ENCODE results near the gene BCLAF3. TPM values are rescaled to one million over a fixed set of nuclear protein-coding genes. Genes with fewer than 3 reads are reported as not detected.

BCLAF3 gene
- total RNA-seq, 2 donors from 2014 or later, result 9.5 to 10.5 TPM

DNA sequence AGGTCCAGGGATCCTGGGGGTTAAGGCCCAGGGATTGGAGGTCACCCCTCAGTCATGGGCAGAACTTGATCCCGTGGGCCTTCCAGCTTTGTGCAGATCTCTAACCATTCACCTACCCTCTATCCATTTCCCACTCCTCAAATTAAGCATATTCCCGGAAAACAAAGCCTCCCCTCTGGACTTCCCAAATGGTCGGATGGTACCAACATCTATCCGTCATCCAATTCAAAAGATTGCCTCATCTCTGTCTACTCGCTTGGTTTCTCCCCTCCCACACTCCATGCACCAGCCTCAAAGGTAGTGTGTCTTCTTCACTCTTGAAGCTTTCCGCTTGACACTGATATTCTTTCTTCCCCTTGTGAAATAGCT lies 473 bp upstream of the BCLAF3 start:
- DNase-seq (ENCODE audit: low spot score) (no peak), ATAC-seq (ENCODE audit: insufficient number of reproducible peaks, low FRiP score, low read depth) (no peak)
- H3K27me3 ChIP-seq (replicated peaks; ENCODE audit: insufficient read depth), result no peaks in the 10 kb centered on the region
- H3K4me1 ChIP-seq (ENCODE audit: control insufficient read depth in 1 of 2, low read depth in 2 of 2), result no peaks in the 10 kb centered on the region
- TF ChIP-seq, protein P1, sequence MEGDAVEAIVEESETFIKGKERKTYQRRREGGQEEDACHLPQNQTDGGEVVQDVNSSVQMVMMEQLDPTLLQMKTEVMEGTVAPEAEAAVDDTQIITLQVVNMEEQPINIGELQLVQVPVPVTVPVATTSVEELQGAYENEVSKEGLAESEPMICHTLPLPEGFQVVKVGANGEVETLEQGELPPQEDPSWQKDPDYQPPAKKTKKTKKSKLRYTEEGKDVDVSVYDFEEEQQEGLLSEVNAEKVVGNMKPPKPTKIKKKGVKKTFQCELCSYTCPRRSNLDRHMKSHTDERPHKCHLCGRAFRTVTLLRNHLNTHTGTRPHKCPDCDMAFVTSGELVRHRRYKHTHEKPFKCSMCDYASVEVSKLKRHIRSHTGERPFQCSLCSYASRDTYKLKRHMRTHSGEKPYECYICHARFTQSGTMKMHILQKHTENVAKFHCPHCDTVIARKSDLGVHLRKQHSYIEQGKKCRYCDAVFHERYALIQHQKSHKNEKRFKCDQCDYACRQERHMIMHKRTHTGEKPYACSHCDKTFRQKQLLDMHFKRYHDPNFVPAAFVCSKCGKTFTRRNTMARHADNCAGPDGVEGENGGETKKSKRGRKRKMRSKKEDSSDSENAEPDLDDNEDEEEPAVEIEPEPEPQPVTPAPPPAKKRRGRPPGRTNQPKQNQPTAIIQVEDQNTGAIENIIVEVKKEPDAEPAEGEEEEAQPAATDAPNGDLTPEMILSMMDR (IDR thresholded peaks at IDR 0.05), result no peak
- H3K4me3 ChIP-seq, result peak overlapping the region; percentile 64
- no peaks in the 10 kb centered on the region for H3K9me3 ChIP-seq
- peak overlapping the region in 1 of 2 donors; percentile 55 for H3K27ac ChIP-seq
- no peaks in the 10 kb centered on the region for H3K36me3 ChIP-seq

DNA sequence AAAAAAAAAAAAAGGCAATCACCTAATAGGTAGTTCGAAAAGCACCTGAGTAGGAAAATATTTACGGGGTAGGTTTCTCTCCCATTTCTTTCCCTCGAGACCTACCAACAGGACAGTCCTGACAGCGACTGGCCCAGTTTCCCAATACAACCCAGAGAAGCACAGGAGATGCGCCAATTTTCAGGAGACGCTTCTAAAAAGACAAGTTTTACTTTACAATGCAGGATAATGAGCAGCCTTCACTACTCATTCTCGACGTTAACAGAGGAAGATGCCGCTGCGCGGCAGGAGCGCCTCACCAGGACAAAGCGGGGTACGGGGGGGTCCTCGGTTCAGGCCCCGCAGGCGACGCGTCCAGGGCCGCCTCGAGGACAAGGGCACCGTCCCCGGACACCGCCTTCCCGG lies 708 bp downstream of the BCLAF3 start:
- TF ChIP-seq, protein P1 (IDR thresholded peaks at IDR 0.05), result no peak
- H3K4me3 ChIP-seq, result peak overlapping the region; percentile 81
- H3K4me1 ChIP-seq (ENCODE audit: control insufficient read depth in 1 of 2, low read depth in 2 of 2), result no peaks in the 10 kb centered on the region
- H3K36me3 ChIP-seq, result no peaks in the 10 kb centered on the region
- ATAC-seq (ENCODE audit: insufficient number of reproducible peaks, low FRiP score, low read depth), result no peak
- no peak for DNase-seq (ENCODE audit: low spot score)
- H3K9me3 ChIP-seq, result no peaks in the 10 kb centered on the region
- peak overlapping the region in 1 of 2 donors; percentile 53 for H3K27ac ChIP-seq
- H3K27me3 ChIP-seq (replicated peaks; ENCODE audit: insufficient read depth), result no peaks in the 10 kb centered on the region

DNA sequence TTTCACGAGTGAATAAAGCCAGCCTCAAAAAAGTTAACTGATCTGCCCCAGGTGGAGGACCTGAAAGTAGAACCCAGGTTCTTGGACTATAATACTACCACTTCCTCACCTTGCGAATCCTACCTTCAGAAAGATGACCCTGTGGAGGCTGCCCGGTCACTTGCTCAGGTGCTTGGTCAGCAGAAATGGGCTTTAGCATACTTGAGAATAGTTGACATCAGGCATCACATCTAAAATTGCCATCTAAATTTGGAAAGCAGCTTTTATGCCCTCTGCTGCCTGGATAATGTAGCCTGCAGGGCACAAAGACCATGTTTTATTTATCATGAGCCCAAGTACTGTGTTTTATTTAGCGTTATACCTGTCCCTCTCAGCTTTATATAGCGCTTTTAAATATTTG lies 3.0 kb downstream of the BCLAF3 start:
- no peak for ATAC-seq (ENCODE audit: insufficient number of reproducible peaks, low FRiP score, low read depth)
- TF ChIP-seq, protein P1 (IDR thresholded peaks at IDR 0.05), result no peak
- no peaks in the 10 kb centered on the region for H3K9me3 ChIP-seq
- no peaks in the 10 kb centered on the region for H3K4me1 ChIP-seq (ENCODE audit: control insufficient read depth in 1 of 2, low read depth in 2 of 2)
- H3K27ac ChIP-seq, result no peak overlapping the region
- no peaks in the 10 kb centered on the region for H3K36me3 ChIP-seq
- DNase-seq (ENCODE audit: low spot score), result no peak
- no peaks in the 10 kb centered on the region for H3K27me3 ChIP-seq (replicated peaks; ENCODE audit: insufficient read depth)
- no peak overlapping the region for H3K4me3 ChIP-seq

DNA sequence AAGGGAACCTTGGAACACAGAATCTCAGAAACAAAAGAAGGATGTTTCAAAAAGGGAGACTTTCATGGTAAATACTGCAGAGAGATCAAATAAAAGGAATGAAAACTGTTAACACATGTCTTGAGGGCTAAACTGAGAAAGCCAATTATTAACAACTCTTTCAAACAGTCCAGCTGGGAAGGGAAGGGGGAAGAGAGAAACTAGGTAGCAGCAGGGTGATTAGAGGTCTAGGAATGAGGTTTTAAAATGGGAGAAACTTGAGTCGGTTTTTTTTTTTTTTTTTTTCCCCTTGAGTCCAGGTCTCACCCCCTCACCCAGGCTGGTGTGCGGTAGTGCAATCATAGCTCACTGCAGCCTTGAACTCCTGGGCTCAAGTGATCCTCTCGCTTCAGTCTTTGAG lies 4.3 kb downstream of the BCLAF3 start:
- DNase-seq (ENCODE audit: low spot score) (no peak), ATAC-seq (ENCODE audit: insufficient number of reproducible peaks, low FRiP score, low read depth) (no peak)
- Histone ChIP-seq H3K9me3 (no peaks in the 10 kb centered on the region), H3K4me3 (no peak overlapping the region), H3K27ac (no peak overlapping the region), H3K36me3 (no peaks in the 10 kb centered on the region), H3K27me3 (replicated peaks; ENCODE audit: insufficient read depth) (no peaks in the 10 kb centered on the region), H3K4me1 (ENCODE audit: control insufficient read depth in 1 of 2, low read depth in 2 of 2) (no peaks in the 10 kb centered on the region)
- TF ChIP-seq, protein P1 (IDR thresholded peaks at IDR 0.05), result no peak

DNA sequence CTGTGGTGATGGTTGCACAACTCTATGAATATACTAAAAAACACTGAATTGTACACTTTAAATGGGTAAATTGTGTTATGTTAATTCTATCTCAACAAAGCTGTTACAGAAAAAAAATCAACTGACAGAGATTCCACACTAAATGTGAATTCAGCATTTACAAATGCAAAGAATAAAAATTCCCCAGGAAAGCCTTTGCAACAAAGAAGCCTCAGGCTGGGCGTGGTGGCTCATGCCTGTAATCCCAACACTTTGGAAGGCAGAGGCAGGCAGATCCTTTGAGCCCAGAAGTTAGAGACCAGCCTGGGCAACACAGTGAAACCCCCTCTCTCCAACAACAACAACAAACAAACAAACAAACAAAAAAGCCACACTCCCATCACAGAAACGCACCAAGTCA lies 8.9 kb downstream of the BCLAF3 start:
- DNase-seq (ENCODE audit: low spot score), result no peak
- no peak overlapping the region for H3K4me3 ChIP-seq
- no peaks in the 10 kb centered on the region for H3K27me3 ChIP-seq (replicated peaks; ENCODE audit: insufficient read depth)
- no peaks in the 10 kb centered on the region for H3K9me3 ChIP-seq
- H3K36me3 ChIP-seq, result no peaks in the 10 kb centered on the region
- H3K4me1 ChIP-seq (ENCODE audit: control insufficient read depth in 1 of 2, low read depth in 2 of 2), result no peaks in the 10 kb centered on the region
- ATAC-seq (ENCODE audit: insufficient number of reproducible peaks, low FRiP score, low read depth), result no peak
- no peak overlapping the region for H3K27ac ChIP-seq
- TF ChIP-seq, protein P1 (IDR thresholded peaks at IDR 0.05), result no peak
